Right ventricle myocardium superior (tissue), 1 donor: Measurements from ENCODE around the gene SRMS. TPM values are rescaled to one million over a fixed set of nuclear protein-coding genes. Genes with fewer than 3 reads are reported as not detected.
"Not testable (repeated sequence)": the region's sequence is repeated elsewhere in the genome, so short reads cannot be mapped to it uniquely, and the experiment has no call there.

ENCODE experiments used
- ATAC-seq: fragments of 200-7000 bp; cut with Tn5 transposase; one replicate; pipeline ENCODE4 v1.9.1; 2020; ENCODE audit warnings: mild to moderate bottlenecking; ENCODE audit not compliant: poor library complexity
- DNase-seq: peaks from one replicate; pipeline ENCODE4 v3.0.0-alpha.2; 2020
- intact Hi-C: fragments of 100-400 bp; cut with DNase I; formaldehyde crosslinking; loops from one replicate; pipeline ENCODE4 v1.11.2; 2022
- total RNA-seq: library from RNA; stranded (reverse); fragmentation: NEBNext Ultra II Directional; extraction: Animal tissue kit (Norgen Biotek cat#: 25700); gene quantifications from one replicate; pipeline ENCODE4 v1.2.1, GENCODE V29; 2021
- donor health status: DM: no; HTN: yes; CAD: no; lungs with severe emphysema.

Gene SRMS
- total RNA-seq, 1 donor from 2014 or later = not detected

DNA sequence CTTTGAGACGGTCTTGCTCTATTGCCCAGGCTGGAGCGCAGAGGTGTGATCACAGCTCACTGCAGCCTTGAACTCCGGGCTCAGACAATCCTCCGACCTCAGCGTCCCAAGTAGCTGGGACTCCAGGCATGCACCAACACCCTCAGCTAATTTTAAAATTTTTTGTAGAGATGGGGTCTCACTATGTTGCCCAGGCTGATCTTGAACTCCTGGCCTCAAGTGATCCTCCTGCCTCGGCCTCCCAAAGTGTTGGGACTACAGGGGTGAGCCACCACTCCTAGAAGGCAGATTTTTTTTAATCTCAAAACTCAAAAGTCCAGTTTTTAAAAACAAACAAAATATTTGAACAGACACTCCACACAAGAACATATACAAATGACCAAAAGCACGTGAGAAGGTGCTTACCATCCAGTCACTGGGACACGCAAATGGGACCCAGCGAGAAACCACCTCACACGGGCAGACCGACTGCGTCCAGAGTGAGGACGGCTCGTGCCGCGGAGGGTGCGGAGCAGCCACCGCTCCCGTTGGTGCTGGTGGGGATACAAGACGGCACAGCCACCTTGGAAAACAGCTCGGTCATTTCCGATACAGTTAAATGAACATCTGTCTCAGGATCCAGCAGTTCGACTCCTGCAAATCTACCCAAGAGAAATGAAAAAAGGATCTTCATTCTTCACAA, 35.0 kb upstream of the SRMS start:
- DNase-seq (no peak), ATAC-seq (no peak)
- intact Hi-C loops = no loop called here

GRCh38 chr20:63580796-63581461, 33.4 kb upstream of the SRMS start:
- ATAC-seq (no peak), DNase-seq (no peak)
- intact Hi-C loops = no loop called here

DNA sequence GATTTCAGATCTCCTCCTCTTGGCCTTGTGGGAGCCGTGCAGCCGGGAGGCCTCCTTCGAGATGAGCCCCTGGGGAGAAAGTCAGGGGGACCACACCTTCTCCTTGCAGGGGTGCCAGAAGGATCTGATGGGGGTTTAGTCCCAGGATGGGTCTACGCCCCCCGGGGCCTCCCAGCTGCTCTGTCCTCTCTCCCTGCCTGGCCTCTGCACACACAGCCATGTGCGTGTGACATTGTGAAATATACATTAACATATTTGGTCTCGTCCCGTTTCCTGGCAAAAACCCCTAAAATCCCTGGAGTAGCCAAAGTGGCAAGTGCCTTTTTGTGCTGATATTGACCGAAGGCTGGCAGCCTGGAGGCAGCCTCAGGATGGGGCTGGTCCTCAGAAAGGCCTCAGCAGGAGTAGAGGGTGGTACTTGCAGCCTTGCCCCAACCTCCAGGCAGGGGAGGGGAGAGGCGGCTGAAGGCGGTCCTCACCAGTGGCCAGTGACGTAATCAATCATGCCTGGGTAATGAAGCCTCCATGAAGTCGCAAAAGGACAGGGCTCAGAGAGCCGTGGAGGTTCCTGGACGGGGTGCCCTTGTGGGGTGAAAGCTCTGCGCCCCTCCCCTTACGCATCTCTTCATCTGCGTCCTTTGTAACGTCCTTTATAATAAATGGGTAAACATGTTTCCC, 31.6 kb upstream of the SRMS start:
- intact Hi-C loops = no loop called here

DNA sequence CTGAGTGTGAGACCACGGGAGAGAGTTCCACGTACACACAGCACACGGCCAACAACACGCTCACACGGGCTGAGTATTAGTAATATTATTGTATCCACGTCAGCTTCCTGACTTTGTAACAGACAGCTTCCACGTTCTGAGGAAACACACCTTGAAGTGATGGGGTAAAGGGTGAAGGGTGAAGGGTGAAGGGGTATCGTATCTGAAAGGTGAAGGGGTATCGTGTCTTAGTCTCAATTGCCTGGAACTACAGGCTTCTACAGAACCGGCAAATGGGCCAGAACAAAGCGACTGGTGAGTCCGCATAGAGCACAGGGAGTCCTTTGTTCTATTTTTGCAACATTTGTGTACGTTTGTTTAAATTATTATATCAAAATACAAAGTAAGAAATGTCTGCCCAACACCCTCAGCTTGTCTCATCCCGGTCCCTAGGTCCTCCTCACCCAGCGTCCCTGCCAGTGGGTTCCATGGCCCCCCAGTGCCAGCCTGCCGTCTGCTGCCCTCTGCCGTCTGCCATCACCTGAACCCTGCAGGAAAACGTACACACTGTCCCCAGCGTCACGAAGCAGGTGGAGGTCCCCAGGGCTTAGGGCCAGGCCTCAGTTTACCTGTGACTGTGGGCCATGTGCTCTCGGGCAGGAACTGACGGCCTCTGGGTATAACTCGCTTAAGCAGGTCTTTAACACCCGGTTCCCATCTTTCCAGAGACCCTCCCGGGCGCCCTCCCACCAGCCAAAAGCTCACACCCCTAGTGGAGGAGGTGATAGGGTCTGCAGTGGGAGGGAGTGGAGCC, 30.9 kb upstream of the SRMS start:
- DNase-seq (no peak), ATAC-seq (peak; percentile 24)
- intact Hi-C loops = no loop called here

More for the DNA sequence above, 31.6 kb upstream of the SRMS start:
- DNase-seq (no peak), ATAC-seq (no peak)

- intact Hi-C loops = no loop called here
- ATAC-seq (peak; percentile 69), DNase-seq (peak; percentile 86)
Measured at GRCh38 chr20:63577317-63577894, 29.9 kb upstream of the SRMS start.

DNA sequence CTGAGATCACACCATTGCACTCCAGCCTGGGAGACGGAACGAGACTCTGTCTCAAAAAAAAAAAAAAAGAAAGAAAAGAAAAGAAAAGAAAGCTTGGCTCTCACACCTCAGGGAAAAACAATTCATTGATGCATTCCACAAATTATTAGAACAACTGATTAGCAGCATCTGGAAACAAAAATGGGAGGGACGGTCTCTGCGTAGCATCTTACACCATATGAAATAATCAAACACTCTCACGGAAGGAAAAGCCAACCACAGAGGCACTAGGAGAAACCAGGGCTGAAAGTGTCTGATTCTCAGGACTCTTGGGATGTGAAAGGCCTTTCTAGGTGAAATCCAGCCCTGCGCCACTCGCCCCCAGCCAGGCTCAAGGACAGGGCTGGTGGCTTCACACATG, 28.8 kb upstream of the SRMS start:
- DNase-seq (no peak), ATAC-seq (no peak)
- intact Hi-C loops = no loop called here

- ATAC-seq = no peak
- intact Hi-C loops = no loop called here
- no peak for DNase-seq
Measured at GRCh38 chr20:63574829-63575743, 27.5 kb upstream of the SRMS start.

- intact Hi-C loops = no loop called here
- DNase-seq = peak; percentile 88
Measured at GRCh38 chr20:63574156-63574828, 26.7 kb upstream of the SRMS start, which contains the start of gene HELZ2. Gene HELZ2 (minus strand): TSS chr20:63574239. CDS start chr20:63572385, 1,854 bp downstream.

GRCh38 chr20:63573647-63574131, 26.1 kb upstream of the SRMS start:
- intact Hi-C loops = no loop called here
- peak; percentile 11 for ATAC-seq
- no peak for DNase-seq

More at GRCh38 chr20:63574156-63574828, 26.7 kb upstream of the SRMS start, which contains the start of gene HELZ2:
- peak; percentile 84 for ATAC-seq

DNA sequence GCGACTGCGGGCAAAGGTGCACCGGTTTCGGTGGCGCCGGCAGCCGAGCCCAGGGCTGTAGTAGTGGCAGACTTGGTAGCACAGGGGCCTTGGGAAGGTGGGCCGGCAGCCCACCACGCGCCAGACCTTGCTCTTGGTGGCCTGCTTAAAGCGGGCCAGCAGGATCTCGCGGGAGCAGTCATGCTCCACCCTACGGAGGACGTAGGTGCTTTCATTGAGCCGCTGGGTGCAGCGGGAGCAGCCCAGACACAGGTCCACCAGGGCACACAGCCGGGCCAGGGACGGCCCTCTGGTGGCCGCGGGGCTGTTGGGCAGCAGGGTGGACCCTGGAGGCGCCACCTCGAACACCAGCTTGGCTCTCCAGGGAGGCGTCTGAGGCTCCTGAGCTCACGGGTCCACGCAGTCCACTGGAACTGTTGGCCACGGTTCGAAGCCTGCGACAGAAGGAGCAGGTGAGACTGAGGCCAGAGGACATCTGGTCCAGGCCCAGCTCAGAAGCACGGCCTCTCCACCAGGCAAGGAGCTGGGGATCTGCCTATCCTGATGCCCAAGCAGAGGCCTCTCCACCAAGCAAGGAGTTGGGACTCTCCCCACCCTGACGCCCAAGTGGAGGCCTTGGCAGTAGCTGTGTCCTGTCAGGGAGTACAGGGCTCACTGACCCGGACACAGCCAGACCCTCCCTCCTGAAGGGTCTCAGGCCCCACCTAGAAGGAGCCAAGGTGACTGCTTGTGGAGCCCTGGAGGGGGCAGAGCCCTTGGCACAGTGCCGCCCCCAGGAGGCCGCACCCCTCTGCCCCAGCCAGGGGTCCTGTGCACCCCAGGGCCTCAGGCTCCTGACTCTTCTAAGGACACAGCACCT, 25.5 kb upstream of the SRMS start:
- intact Hi-C loops = no loop called here
- no peak for DNase-seq
- no peak for ATAC-seq

DNA sequence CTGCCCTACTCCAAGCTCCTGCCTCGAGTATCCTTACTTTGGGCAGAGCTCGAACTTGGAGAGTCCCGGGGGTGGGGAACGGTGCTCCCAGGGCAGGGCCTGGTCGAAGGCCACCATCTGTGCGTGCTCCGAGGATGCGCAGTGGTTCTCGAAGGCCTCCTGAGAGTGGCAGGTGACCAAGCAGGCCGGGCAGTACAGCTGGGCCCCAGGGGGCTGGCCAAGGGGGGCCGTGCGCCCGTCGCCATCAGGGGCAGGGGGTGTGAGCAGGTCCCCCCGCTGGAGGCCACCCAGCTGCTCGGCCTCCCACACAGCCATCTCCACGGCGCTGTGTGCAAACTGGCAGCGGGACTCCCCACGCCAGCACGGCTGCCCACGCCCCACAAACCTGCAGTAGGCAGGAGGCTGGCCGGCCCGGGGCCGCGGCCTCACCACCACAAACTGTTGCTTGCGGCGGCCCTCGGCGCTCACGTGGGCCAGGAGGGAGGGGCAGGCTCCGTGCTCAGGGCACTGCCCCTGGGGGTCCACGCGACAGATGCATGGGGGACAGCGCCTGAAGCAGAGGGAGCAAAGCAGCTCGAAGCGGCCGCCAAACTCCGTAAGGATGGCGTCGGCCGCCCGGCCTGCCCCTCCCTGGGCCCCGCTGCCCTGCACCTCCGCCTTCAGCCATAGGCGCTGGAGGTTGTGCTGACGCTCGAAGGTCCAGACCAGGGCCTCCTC, 24.7 kb upstream of the SRMS start:
- no peak for ATAC-seq
- no peak for DNase-seq
- intact Hi-C loops = no loop called here

DNA sequence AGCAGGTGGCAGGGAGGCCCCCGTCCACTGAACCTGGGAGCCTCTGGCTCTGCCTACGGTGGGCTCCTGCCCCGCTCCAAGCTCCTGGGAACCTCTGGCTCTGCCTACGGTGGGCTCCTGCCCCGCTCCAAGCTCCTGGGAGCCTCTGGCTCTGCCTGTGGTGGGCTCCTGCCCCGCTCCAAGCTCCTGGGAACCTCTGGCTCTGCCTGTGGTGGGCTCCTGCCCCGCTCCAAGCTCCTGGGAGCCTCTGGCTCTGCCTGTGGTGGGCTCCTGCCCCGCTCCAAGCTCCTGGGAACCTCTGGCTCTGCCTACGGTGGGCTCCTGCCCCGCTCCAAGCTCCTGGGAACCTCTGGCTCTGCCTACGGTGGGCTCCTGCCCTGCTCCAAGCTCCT, 23.5 kb upstream of the SRMS start:
- ATAC-seq, DNase-seq, intact Hi-C loops: not testable (repeated sequence)

DNA sequence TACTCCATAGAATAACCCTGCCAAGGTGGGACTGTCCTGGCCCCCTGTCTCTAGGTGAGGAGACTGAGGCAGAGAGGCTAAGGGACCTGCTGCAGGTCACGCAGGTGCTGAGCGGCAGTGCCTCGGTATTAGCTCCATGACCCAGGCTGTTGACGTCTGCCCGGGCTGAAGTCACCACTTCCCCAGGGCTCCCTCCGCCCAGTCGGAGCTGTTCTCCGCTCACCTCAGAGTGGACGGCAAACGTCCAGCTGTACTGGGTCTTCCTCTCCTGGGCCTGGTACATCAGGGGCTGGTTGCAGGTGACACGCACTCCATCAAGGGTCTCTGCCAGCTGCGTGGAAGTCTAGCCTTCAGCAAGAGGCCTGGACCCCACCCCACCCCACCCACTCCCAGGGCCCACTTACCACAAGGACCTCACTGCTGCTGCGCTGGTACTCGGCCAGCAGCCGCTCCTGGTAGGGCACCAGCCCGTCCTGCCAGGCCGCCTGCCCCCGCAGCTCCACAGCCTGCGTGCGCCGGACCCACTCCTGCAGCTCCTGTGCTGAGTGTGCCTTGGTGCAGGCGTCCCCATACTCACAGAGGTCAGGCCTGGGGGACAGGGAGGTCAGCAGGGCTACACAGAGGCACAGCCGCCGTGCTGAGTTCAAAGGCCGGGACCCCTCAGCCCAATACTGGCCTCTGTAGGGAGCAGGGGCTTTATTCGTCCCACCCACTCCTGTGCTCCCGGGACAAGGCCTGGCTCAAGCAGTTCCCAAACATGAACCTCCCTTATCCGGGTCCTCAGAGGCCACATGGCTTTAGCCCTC, 22.9 kb upstream of the SRMS start:
- ATAC-seq (no peak), DNase-seq (no peak)
- intact Hi-C loops = no loop called here

- intact Hi-C loops = no loop called here
- ATAC-seq (no peak), DNase-seq (no peak)
Measured at GRCh38 chr20:63568986-63569949, 21.7 kb upstream of the SRMS start.
